ENCODE data around the gene WAS. TPM values are rescaled to one million over a fixed set of nuclear protein-coding genes. Genes with fewer than 3 reads are reported as not detected.
A peak's percentile ranks its signal among the peaks of the same experiment; 100 is the strongest.

The WAS gene
- total and polyA plus RNA-seq, 3 donors from 2014 or later, result 2.5 to 5.5 (median 4.7) TPM

GRCh38 chrX:48736878-48737212, 53.2 kb downstream of the WAS start:
- 3 to 4% methylated on average over 5 to 10 of the region's 10 CpGs for WGBS, 2 donors
- H3K4me3 ChIP-seq, result peak overlapping the region; percentile 57 to 73

GRCh38 chrX:48737213-48737938, 53.8 kb downstream of the WAS start:
- intact Hi-C loops (cut with DNase I; ENCODE audit: low total_unique reads), result no loop called here
- no peaks in the 10 kb centered on the region for H3K9me3 ChIP-seq
- 0% methylated on average over 9 to 41 of the region's 48 CpGs for WGBS, 2 donors
- H3K4me1 ChIP-seq, result no peaks in the 10 kb centered on the region
- H3K27ac ChIP-seq, result peak overlapping the region; percentile 83 to 86
- no peak for TF ChIP-seq CTCF (IDR thresholded peaks at IDR 0.05)
- no peak for TF ChIP-seq POLR2A (IDR thresholded peaks at IDR 0.05)
- no peaks in the 10 kb centered on the region for H3K36me3 ChIP-seq (ENCODE audit: low read depth, missing control alignments)
- peak overlapping the region; percentile 57 to 73 for H3K4me3 ChIP-seq
- H3K27me3 ChIP-seq, result no peaks in the 10 kb centered on the region
- peak; percentile 94 for DNase-seq

More at GRCh38 chrX:48736878-48737212, 53.2 kb downstream of the WAS start:
- no peaks in the 10 kb centered on the region for H3K9me3 ChIP-seq
- no peaks in the 10 kb centered on the region for H3K4me1 ChIP-seq
- no peaks in the 10 kb centered on the region for H3K36me3 ChIP-seq (ENCODE audit: low read depth, missing control alignments)
- DNase-seq, result no peak
- intact Hi-C loops (cut with DNase I; ENCODE audit: low total_unique reads), result no loop called here
- no peak for TF ChIP-seq CTCF (IDR thresholded peaks at IDR 0.05)
- no peak for TF ChIP-seq POLR2A (IDR thresholded peaks at IDR 0.05)
- no peaks in the 10 kb centered on the region for H3K27me3 ChIP-seq
- H3K27ac ChIP-seq, result peak overlapping the region in 1 of 2 donors; percentile 86

GRCh38 chrX:48737940-48738339, 54.3 kb downstream of the WAS start:
- TF ChIP-seq CTCF (IDR thresholded peaks at IDR 0.05), result no peak
- no peak for TF ChIP-seq POLR2A (IDR thresholded peaks at IDR 0.05)
- no peaks in the 10 kb centered on the region for H3K9me3 ChIP-seq
- 24 to 28% methylated on average over 6 to 7 of the region's 7 CpGs for WGBS, 2 donors
- no peak for DNase-seq
- no peaks in the 10 kb centered on the region for H3K36me3 ChIP-seq (ENCODE audit: low read depth, missing control alignments)
- peak overlapping the region; percentile 57 to 73 for H3K4me3 ChIP-seq
- H3K27me3 ChIP-seq, result no peaks in the 10 kb centered on the region
- H3K4me1 ChIP-seq, result no peaks in the 10 kb centered on the region
- peak overlapping the region; percentile 83 to 86 for H3K27ac ChIP-seq
- intact Hi-C loops (cut with DNase I; ENCODE audit: low total_unique reads), result no loop called here

Small RNA genes within 50 kb of the gene (small RNA-seq; reads per million reads assigned to genes)
- 0 reads per million in 2 donors for gene RNU6-1056P

Other genes starting within 250 kb of the WAS start
- 1 to 10 TPM; 2.5 to 4.2 TPM for gene SLC38A5, start 213.5 kb upstream of the WAS start, total RNA-seq
- gene SLC38A5, start 213.5 kb upstream of the WAS start, polyA plus RNA-seq (ENCODE audit: insufficient read depth, low read depth, low replicate concordance), result 3.5 TPM
- 10 to 100 TPM; 46.4 to 50.9 TPM for gene FTSJ1, start 207.6 kb upstream of the WAS start, total RNA-seq
- 38.0 TPM for gene FTSJ1, start 207.6 kb upstream of the WAS start, polyA plus RNA-seq (ENCODE audit: insufficient read depth, low read depth, low replicate concordance)
- gene PORCN, start 174.8 kb upstream of the WAS start, total RNA-seq, result 100 to 1,000 TPM in 1 of 2 donors, 10 to 100 TPM in 1; 58.7 to 110 TPM
- gene PORCN, start 174.8 kb upstream of the WAS start, polyA plus RNA-seq (ENCODE audit: insufficient read depth, low read depth, low replicate concordance), result 25.0 TPM
- gene EBP, start 162.0 kb upstream of the WAS start, total RNA-seq, result 10 to 100 TPM; 30.4 to 61.0 TPM
- gene EBP, start 162.0 kb upstream of the WAS start, polyA plus RNA-seq (ENCODE audit: insufficient read depth, low read depth, low replicate concordance), result 48.8 TPM
- gene TBC1D25, start 144.1 kb upstream of the WAS start, total RNA-seq, result 10 to 100 TPM; 27.3 to 36.1 TPM
- gene TBC1D25, start 144.1 kb upstream of the WAS start, polyA plus RNA-seq (ENCODE audit: insufficient read depth, low read depth, low replicate concordance), result 19.3 TPM
- gene RBM3, start 109.3 kb upstream of the WAS start, total RNA-seq, result 100 to 1,000 TPM; 121 to 167 TPM
- 214 TPM for gene RBM3, start 109.3 kb upstream of the WAS start, polyA plus RNA-seq (ENCODE audit: insufficient read depth, low read depth, low replicate concordance)
- gene WDR13, start 86.3 kb upstream of the WAS start, total RNA-seq, result 100 to 1,000 TPM; 109 to 148 TPM
- 69.6 TPM for gene WDR13, start 86.3 kb upstream of the WAS start, polyA plus RNA-seq (ENCODE audit: insufficient read depth, low read depth, low replicate concordance)
- 10 to 100 TPM; 16.5 to 16.7 TPM for gene SUV39H1, start 12.9 kb downstream of the WAS start, total RNA-seq
- 10.3 TPM for gene SUV39H1, start 12.9 kb downstream of the WAS start, polyA plus RNA-seq (ENCODE audit: insufficient read depth, low read depth, low replicate concordance)
- not detected for gene GLOD5, start 77.9 kb downstream of the WAS start, total RNA-seq
- 0.83 TPM for gene GLOD5, start 77.9 kb downstream of the WAS start, polyA plus RNA-seq (ENCODE audit: insufficient read depth, low read depth, low replicate concordance)
- gene GATA1, start 102.8 kb downstream of the WAS start, total RNA-seq, result under 1 TPM in 1 of 2 donors, not detected in 1; 0.24 TPM
- 1.3 TPM for gene GATA1, start 102.8 kb downstream of the WAS start, polyA plus RNA-seq (ENCODE audit: insufficient read depth, low read depth, low replicate concordance)
- 100 to 1,000 TPM; 223 to 269 TPM for gene HDAC6, start 118.3 kb downstream of the WAS start, total RNA-seq
- 147 TPM for gene HDAC6, start 118.3 kb downstream of the WAS start, polyA plus RNA-seq (ENCODE audit: insufficient read depth, low read depth, low replicate concordance)
- gene ERAS, start 142.7 kb downstream of the WAS start, total RNA-seq, result 1 to 10 TPM; 1.4 to 2.0 TPM
- 0.76 TPM for gene ERAS, start 142.7 kb downstream of the WAS start, polyA plus RNA-seq (ENCODE audit: insufficient read depth, low read depth, low replicate concordance)
- gene PCSK1N, start 151.8 kb downstream of the WAS start, total RNA-seq, result 10 to 100 TPM; 62.5 to 82.8 TPM
- gene PCSK1N, start 151.8 kb downstream of the WAS start, polyA plus RNA-seq (ENCODE audit: insufficient read depth, low read depth, low replicate concordance), result 8.6 TPM
- gene TIMM17B, start 214.0 kb downstream of the WAS start, total RNA-seq, result 10 to 100 TPM; 41.2 to 53.2 TPM
- 32.9 TPM for gene TIMM17B, start 214.0 kb downstream of the WAS start, polyA plus RNA-seq (ENCODE audit: insufficient read depth, low read depth, low replicate concordance)
- 10 to 100 TPM; 39.3 to 43.7 TPM for gene PQBP1, start 214.1 kb downstream of the WAS start, total RNA-seq
- 37.8 TPM for gene PQBP1, start 214.1 kb downstream of the WAS start, polyA plus RNA-seq (ENCODE audit: insufficient read depth, low read depth, low replicate concordance)
- gene SLC35A2, start 227.8 kb downstream of the WAS start, total RNA-seq, result 10 to 100 TPM; 15.9 to 21.6 TPM
- 18.6 TPM for gene SLC35A2, start 227.8 kb downstream of the WAS start, polyA plus RNA-seq (ENCODE audit: insufficient read depth, low read depth, low replicate concordance)
- gene PIM2, start 235.2 kb downstream of the WAS start, total RNA-seq, result 10 to 100 TPM; 21.5 to 23.0 TPM
- 20.6 TPM for gene PIM2, start 235.2 kb downstream of the WAS start, polyA plus RNA-seq (ENCODE audit: insufficient read depth, low read depth, low replicate concordance)